Measurements from ENCODE around the gene SLC25A21.
"Not testable (repeated sequence)": the region's sequence is repeated elsewhere in the genome, so short reads cannot be mapped to it uniquely, and the experiment has no call there.

Gene SLC25A21

DNA sequence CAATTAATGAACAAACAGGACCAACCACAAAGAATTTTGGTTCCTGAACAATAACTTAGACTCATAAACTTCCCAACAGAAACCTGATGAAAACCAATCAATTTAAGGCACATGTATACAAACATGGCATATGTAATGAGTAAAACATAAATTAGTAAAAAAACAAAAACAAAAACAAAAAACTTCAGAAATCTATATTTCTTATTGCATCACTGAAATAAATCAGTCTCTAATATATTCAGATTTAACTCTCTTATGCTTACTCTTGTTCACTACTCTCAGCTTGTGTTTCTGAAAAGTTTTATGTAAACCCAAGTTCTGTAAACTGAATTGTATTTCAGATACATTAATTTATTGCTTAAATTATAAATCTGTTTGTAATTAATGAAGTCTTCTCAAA, 233.7 kb downstream of the SLC25A21 start:
- no peak for DNase-seq

DNA sequence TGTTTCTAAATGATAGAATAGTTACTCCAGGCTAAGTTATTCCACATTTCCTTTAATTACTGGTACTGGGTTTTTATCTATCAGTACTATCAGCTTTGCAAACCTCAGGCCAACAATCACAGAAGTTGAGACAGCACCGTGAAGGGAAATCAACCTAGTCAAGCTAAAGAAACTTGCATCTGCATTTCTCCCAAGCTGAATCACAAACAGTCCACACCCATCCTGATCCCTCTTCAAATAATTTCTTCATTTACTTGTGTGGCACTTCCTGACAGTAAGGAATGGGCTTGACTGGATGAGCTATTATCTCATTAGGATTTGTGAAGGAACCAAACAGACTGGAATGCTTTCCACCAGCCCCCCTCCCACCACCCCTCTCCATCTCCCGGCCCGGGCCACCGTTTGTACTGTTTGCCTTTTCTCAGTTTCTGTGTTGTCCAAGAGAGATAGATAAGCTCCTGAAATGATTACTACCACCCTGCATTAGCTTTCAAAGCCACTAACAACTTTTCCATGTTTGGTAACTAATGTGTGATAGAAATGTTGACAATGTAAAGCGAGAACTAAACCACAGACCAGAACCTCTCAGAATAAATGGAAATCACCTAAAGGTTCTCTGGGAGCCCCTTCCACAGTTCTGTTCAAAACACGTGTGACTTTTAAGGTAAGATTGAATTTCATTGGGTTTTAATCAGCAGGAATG, 236.3 kb downstream of the SLC25A21 start:
- DNase-seq, result no peak

DNA sequence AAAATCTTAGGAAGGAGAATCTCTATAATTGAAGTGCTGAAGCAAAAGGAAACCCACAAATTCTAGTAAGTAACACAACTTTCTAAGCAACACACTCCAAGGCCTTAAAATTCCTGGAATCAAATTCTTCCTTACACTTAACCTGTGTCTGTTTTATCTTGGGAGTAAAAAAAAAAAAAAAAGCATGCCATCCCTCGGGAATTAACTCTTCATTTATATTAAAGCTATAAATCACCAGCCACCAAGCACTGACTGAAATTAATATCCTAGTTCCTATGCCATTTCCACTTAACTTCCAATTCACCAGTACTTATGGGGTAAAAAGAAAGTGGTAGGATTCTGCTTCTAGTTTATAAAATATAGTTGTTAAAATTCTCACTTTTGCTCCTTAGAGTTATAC, 238.1 kb downstream of the SLC25A21 start:
- no peak for DNase-seq

DNA sequence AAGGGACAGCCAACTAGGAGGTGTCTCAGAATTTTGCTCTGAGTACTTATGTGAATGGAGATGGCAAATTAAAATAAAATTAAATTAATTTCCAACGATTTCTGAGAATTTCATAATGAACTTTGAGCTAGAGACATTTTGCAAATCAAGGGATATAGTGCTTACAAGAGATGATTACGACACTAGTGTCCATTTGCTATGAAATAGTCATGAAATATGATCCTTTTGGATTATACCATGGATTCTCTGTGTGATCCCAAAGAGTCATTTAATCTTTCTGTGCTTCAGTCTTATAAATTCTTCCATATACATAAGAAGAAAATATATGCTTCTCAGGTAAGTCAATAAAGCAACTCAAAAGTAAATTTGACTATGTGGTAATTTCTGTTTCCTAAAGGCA, 240.6 kb downstream of the SLC25A21 start:
- no peak for DNase-seq

DNA sequence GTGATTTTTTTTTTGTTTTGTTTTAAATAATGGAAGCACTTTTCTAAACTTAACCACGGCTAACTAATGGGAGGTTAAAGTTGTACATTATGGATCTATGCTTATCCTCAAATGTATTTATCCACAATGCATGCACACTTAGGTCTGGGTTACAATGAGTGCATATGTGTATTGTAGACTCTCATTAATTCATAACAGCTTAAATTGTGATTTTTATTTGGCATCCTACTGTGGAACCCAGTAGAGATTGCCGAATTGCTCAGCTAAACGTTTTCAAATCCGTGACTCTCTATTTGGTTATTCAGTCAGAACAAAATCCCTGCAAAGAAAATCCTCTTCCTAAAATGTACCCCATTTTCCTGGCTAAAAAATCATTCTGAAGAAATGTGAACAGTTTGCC, 244.0 kb downstream of the SLC25A21 start:
- no peak for DNase-seq

DNA sequence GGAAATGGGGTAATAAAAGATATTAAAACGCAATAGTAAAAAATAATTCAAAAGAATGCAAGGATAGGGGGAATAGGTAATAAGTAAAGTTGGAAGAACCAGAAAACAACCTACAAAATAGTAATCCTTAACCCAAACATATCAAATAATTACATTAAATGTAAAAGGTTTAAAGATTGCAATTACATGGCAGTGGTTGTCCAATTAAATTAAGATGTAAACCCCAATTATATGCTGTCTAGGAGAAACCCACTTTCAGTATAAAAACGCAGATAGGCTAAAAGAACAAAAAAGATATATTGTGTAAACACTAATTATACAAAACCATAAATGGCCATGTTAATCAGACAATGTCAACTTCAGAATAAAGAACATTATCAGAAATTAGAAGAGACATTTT, 247.3 kb downstream of the SLC25A21 start:
- no peak for DNase-seq

DNA sequence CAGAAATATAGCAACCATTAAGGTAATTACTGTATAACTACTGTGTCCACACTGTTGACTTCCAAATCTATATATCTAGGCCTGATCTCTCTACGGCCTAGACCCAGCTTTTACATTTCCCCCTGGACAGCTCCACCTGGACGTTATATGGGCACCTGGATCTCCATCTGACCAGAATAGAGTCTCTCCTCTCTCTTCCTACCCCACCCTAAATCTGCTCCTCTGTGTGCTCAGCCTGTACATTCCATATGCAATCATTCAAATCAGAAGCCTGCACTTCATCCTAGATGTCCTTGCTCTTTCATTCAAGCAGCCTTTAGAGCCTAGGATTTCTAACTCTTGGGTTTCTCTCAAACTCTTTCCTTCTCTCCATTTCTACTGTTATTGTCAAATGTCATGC, 255.7 kb downstream of the SLC25A21 start:
- DNase-seq, result no peak

DNA sequence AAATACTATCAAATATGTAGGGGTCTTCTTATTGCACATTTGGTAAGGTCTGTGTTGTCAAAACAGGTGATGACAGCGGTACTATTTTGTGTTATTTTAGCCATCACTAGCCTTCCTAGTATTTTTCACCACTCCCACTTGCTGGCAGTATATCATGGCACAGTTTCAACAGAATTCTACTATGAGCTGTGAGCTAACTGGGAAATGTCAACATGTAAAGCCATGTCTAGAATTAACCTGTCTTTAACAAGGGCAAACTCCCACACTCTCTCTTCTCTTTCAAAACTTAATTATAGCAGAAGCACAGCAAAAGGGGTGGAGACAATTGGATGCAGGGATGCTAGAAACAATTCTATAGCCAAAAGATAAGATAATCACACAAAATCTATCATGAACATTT, 257.3 kb downstream of the SLC25A21 start:
- no peak for DNase-seq

DNA sequence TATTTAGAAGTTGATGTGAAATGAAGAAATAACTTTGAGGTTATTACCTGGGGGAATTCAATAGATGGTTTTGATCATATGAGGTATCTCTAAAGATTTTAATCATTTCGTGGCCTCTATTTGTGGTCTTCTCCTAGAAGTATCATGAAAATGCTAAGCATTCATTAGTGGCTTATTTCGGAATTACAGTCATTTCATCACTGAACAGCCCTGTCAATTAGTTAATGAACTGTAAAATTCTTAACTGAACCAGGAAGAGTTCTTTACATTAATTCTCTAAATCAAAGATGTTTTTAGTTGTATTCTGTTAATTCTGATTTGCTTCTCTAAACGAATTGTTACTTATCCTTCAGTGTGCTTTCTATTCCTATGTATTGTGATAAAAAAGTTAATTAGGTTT, 261.8 kb downstream of the SLC25A21 start:
- DNase-seq, result no peak

DNA sequence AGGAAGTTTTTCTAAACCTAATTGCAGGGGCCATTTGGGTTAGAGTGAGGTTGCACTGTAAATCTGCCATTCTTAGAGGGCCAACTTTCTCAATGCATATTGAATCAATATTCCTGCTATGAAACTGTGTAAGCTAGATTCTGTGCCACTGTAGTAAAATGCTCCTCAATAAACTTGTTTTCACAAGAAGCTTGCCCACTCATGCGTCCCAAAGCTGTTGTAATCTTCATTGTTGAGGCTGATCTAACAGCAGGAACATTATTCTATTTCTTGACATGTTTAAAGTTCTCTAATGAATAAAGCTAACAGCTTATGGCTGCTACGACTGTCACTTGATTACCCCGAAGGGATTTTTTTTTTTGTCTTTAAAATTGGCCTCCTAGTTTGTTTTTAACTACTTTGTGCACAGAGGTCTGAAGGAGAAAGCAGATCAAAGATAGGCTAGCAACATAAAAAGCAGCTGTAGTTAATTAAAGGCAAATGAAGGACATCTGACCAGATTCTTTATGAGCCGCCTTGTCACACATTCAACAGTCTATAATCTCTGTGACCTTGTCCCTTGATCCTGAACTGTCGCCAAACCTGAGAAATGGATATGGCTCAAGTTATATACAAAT, 267.0 kb downstream of the SLC25A21 start:
- no peak for DNase-seq

DNA sequence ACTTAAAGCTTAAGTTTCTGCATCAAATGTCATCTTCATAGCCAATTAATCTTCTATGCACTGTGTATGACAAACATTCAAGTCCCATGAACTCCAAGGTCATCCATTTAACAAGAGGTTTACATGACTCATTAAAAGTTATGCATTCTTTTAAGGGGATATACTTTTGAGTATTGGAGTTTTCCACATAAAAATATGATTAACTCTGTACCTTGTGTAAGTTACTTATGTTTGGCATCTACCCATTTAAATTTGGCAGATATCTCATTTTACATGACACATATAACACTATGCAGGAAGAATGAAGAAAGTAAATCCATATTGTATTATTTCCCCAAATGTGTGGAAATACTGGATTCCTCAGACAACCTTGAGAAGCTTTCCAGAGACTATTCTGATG, 270.5 kb downstream of the SLC25A21 start:
- DNase-seq, result no peak

DNA sequence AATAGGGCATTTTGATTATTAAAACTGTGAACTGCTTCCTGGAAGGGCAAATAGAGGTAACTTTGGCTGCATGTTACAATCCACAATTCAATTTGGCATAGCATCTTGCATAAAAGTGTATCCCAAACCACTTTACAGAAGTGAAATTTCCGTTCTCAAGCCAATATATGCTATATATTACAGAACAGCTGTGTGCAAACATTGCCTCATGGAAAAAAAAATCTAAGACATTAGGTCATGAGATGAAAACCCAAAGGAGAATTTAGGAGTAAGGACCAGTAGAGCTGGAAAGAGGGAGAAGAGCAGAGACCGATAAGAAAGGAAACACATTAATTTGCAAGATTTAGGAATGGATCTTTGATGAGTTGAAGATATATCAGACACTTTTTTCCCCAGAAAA, 271.6 kb downstream of the SLC25A21 start:
- no peak for DNase-seq

DNA sequence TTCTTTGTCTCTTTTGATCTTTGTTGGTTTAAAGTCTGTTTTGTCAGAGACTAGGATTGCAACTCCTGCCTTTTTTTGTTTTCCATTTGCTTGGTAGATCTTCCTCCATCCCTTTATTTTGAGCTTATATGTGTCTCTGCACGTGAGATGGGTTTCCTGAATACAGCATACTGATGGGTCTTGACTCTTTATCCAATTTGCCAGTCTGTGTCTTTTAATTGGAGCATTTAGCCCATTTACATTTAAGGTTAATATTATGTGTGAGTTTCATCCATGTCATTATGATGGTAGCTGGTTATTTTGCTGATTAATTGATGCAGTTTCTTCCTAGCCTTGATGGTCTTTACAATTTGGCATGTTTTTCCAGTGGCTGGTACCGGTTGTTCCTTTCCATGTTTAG, 276.1 kb downstream of the SLC25A21 start:
- DNase-seq, result not testable (repeated sequence)

DNA sequence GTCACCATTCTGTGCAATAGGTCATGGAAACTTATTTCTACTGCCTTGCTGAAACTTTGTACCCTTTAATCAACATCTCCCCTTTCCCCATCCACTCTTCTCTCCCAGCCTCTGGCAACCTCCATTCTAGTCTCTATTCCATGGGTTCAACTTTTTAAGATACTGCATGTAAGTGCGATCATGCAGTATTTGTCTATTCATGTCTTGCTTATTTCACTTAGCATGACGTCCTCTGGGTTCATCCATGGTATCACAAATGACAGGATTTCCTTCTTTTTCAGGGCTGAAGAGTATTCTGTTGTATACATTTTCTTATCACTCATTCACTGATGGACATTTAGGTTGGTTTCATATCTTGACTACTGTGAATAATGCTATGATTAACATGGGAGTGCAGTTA, 288.4 kb downstream of the SLC25A21 start:
- DNase-seq, result no peak

DNA sequence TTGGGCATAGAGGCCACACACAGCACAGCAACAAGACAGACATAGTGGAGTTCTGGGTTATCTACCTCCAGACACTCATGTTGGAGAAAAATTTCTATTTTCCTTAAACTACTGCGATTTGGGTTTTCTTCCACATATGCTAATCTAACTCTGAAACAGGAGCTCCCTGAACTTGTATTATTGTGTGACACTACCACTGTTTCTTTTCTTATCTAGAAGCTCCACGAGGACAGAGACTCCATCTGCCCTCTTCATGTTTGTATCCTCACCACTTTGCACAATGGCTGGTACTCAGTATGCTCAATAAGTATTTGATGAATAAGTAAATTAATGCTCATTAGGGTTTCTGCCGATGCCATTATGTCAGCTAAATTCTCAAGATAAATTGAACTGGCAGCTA, 292.1 kb downstream of the SLC25A21 start:
- DNase-seq, result no peak

DNA sequence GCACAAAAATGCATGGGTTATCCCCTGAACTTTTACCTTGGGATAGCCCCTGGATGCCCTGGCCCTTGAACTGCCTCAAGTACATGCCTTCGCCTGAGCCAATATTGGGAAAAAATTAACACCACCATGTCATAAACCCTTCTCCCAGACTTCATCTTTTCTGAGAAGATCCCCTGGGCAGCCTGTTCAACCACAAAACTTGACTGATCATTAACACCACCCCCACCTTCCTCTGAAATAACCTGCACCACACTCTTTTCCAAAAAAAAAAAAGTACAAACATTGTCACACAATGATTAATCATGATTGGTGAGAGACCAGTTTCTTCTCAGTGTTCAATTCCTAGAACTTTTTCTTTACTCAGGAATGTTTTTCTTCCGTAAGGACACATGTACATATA, 292.8 kb downstream of the SLC25A21 start:
- no peak for DNase-seq

DNA sequence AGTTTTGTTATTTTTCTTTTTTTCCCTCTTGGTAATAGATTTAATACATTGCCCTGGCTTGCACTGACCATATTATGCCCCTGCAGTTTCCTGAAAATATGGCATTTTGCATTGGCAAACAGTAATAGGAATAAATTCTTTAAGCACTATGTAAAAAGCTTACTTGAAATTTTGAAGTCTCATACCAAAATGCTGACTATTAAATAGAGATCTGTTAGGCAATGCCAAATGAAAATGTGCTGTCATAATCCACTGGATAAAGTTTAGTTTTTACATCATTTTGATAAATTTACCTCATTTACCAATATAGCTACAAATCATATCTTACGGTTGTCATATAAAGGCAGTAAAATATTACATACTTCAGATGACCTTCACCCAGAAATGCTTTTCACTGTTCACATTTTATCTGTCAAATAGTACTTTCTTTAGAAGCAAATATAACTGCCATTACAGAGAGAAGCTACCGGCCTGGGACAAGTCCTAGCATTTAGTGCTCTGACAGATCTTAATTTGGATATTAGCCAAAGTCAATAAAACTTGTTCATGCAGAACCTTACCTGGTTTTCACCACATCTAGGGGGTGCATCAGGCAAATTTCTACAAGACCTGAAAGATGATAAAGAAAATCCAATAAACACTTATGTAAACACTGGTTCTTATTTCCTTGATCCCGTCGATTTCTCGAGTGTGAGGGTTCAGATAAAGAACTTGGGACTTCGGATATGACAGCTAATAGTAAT, 297.8 kb downstream of the SLC25A21 start:
- DNase-seq, result no peak

DNA sequence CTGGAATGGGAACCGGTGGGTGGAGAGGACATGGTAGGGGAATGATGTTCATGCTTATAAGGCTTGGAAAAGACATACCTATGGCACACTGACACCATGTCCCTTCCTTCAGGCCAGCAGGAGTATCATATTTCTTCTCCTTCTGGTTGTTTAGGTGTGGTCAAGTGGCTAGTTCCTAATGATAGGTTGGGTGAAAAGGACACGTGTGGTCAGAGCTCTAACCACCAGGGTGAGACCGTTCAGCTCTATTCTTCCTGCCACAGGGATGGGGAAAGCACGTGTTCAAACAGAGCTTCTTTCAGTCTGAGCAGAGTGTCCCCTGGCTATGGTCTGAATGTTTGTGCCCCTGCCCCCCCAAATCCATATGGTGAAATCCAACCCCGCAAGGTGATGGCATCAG, 301.6 kb downstream of the SLC25A21 start:
- DNase-seq, result no peak

DNA sequence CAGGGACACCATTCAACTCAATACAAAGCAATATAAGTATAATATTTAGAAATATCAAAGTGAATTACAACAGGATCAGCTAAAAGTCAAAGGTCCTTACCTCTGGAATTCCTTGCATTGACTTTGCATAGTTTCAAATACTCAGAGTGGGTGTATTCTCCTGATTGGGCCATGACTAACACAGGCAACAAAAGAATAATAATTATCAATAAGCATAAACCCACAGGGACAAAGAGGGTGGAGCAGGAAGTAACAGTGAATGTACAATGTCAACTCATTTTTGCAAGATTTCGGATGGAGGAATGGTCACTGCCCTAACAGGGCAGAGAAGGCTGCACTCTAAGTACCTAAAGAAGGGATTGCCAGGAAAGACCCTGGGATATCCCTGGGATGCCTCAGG, 303.3 kb downstream of the SLC25A21 start:
- no peak for DNase-seq

DNA sequence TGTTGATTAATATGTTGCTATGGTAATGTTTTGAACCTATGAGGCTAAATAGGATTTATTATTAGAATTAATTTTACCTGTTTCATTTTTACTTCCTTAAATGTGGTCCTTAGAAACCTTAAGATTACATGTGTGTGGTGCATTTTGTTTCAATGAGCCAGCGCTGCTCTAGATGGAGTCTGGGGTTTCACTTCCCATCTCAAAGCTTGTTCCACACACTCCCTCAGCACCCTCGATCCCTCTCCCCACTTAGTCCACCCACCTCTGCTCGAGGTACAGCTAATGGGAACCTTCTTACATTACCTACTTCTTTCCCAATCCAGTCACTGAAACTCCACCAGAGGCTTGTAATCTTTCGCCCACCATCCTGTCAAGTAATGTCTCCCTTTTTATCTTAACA, 305.5 kb downstream of the SLC25A21 start:
- no peak for DNase-seq

DNA sequence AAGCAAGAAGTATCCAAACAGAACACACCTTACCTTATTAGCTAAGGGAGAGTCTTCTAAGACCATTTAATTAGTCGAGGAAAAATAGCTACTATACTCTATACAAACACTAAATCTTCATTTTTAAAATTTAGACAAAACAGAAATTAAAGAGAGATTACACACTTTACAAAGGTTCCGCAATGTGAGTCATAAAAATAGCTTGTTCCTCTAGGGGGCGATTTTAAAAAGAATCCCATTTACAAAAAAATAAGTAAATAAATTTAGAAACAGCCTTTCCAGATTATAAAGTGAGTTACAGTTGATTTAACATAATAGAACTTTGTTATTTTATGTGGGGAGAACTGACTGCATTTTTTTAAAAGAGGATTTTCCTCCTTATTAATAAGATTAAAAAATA, 309.1 kb downstream of the SLC25A21 start:
- no peak for DNase-seq

DNA sequence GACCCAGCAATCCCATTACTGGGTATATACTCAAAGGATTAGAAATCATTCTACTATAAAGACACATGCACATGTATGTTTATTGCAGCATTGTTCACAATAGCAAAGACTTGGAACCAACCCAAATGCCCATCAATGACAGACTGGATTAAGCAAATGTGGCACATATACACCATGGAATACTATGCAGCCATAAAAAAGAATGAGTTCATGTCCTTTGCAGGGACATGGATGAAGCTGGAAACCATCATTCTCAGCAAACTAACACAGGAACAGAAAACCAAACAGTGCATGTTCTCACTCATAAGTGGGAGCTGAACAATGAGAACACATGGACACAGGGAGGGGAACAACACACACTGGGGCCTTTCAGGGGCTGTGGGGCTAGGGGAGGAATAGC, 310.2 kb downstream of the SLC25A21 start:
- not testable (repeated sequence) for DNase-seq

DNA sequence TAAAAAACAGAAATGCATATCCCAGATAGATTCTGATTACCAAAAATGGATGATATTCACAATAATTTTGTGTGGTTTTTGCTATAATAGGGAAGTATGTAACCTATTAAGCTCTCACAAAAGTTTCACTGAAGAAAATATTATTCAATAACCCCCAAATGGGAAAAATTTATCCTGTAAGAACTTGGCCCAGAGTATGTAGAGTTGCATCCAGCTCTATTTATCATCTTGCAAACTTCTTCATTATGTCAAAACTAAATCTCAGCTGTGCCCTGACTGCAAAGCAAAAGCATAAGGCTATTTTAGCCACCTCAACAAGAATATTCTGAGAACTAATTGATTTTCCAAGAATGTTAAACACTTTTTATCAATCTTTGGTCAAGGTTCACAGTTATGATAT, 311.6 kb downstream of the SLC25A21 start:
- DNase-seq, result no peak

DNA sequence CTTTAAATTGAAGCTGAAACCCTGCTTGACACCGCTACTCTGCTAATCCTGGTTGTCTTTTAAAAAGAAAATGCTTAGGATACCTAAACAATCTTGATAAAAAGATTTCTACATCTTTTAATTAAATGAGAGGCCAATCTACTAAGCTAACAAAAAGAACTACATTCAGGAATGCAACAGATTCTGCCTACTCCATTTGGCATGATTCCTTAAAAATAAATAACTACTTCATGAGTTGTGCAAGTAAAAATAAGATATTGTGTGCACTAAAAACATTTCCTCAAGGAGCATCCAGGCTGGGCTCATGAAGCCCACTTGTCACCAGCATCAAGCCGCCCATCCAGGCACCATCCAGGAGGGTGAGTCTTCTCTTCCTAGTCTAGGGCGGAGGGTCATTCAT, 313.3 kb downstream of the SLC25A21 start:
- DNase-seq, result no peak
